B cell (primary cell): ENCODE measurements around the gene DAPK3. TPM values are rescaled to one million over a fixed set of nuclear protein-coding genes. Genes with fewer than 3 reads are reported as not detected.
"Not testable (repeated sequence)": the region's sequence is repeated elsewhere in the genome, so short reads cannot be mapped to it uniquely, and the experiment has no call there.

Experiments
- ATAC-seq: fragments of 200-7000 bp; cut with Tn5 transposase; one replicate; pipeline ENCODE4 v1.10.0; 2021; ENCODE audit warnings: low read depth, mild to moderate bottlenecking, moderate number of reproducible peaks, moderate library complexity
- CTCF ChIA-PET: fragments of 350-600 bp; sonication (Branson Sonifier 250); formaldehyde crosslinking; loops from one replicate; lab custom pipeline; 2021; ENCODE audit warnings: antibody characterized with exemption, inconsistent platforms; lab: Charles Lee
- POLR2A ChIA-PET: fragments of 350-600 bp; sonication (Branson Sonifier 250); formaldehyde crosslinking; loops from one replicate; lab custom pipeline; 2021; ENCODE audit warnings: antibody characterized with exemption; lab: Charles Lee
- DNase-seq: peaks from one replicate; pipeline ENCODE4 v3.0.0; 2013
- H2AFZ ChIP-seq: 2 replicates; pipeline ENCODE4 v1.6.1; 2012; ENCODE audit warnings: mild to moderate bottlenecking, low read depth, low read length; ENCODE audit not compliant: insufficient read depth, poor library complexity, severe bottlenecking
- H3K27ac ChIP-seq, 2 donors: 1 replicate in 1 of 2; 2 replicates in 1 of 2; pipeline ENCODE4 v1.5.1; 2012 to 2013; ENCODE audit warnings: low read length in 2 of 2, mild to moderate bottlenecking in 2 of 2, moderate library complexity in 1 of 2
- H3K27me3 ChIP-seq, 4 experiments: fragments of 200-600 bp in 1 of 4; sonication (generic) in 1 of 4; replicated peaks in 1 of 4; 1 replicate in 2 of 4; 2 replicates in 2 of 4; pipeline versions ENCODE4 v1.6.1 to v1.7.0; 2013 to 2016; ENCODE audit warnings: low read length in 3 of 4, mild to moderate bottlenecking in 2 of 4, mixed read lengths in 1 of 4, moderate library complexity in 1 of 4; ENCODE audit not compliant: insufficient read depth in 4 of 4, control insufficient read depth in 3 of 4; ENCODE audit errors: control extremely low read depth in 1 of 4
- H3K36me3 ChIP-seq, 2 experiments: replicated peaks in 1 of 2; 1 replicate in 1 of 2; 2 replicates in 1 of 2; pipeline versions ENCODE4 v1.6.1 to v1.7.1; 2013; ENCODE audit warnings: low read length in 1 of 2; ENCODE audit not compliant: insufficient read depth in 2 of 2, control insufficient read depth in 1 of 2; ENCODE audit errors: control extremely low read depth in 1 of 2, extremely low read depth in 1 of 2
- H3K4me1 ChIP-seq, 2 donors: fragments of 200-600 bp in 1 of 2; sonication (generic) in 1 of 2; 1 replicate in 1 of 2; 2 replicates in 1 of 2; pipeline versions ENCODE4 v1.5.1 to v1.6.1; 2013 to 2017; ENCODE audit warnings: low read length in 2 of 2; ENCODE audit not compliant: control insufficient read depth in 2 of 2, insufficient read depth in 2 of 2
- H3K4me2 ChIP-seq: replicated peaks from 2 replicates; pipeline ENCODE3; 2012; ENCODE audit warnings: mild to moderate bottlenecking, low read depth, low read length; ENCODE audit not compliant: poor library complexity, severe bottlenecking
- H3K4me3 ChIP-seq, 5 experiments: fragments of 200-600 bp in 1 of 5; sonication (generic) in 1 of 5; 1 replicate in 3 of 5; 2 replicates in 2 of 5; pipeline versions ENCODE4 v1.5.1 to v1.7.0; 2011 to 2016; ENCODE audit warnings: low read length in 4 of 5, mild to moderate bottlenecking in 4 of 5, low read depth in 2 of 5, control low read depth in 1 of 5, moderate library complexity in 1 of 5; ENCODE audit not compliant: insufficient read depth in 1 of 5; ENCODE audit errors: control extremely low read depth in 1 of 5, extremely low read depth in 1 of 5
- H3K79me2 ChIP-seq: fragments of 200-600 bp; sonication (generic); one replicate; pipeline ENCODE4 v1.6.0; 2016; ENCODE audit warnings: low read length; ENCODE audit not compliant: control insufficient read depth, insufficient read depth
- H3K9ac ChIP-seq: fragments of 200-600 bp; sonication (generic); 2 replicates; pipeline ENCODE4 v1.6.1; 2017; ENCODE audit warnings: mild to moderate bottlenecking, low read length, moderate library complexity
- H3K9me3 ChIP-seq, 3 donors: one replicate each; pipeline versions ENCODE4 v1.6.1 to v1.7.1; 2013; ENCODE audit warnings: low read length in 2 of 3; ENCODE audit not compliant: control insufficient read depth in 2 of 3, insufficient read depth in 1 of 3; ENCODE audit errors: control extremely low read depth in 1 of 3
- H4K20me1 ChIP-seq: 2 replicates; pipeline ENCODE4 v1.6.0; 2012; ENCODE audit warnings: mild to moderate bottlenecking, low read length; ENCODE audit not compliant: insufficient read depth, control insufficient read depth, poor library complexity, severe bottlenecking
- H3K27ac Mint-ChIP-seq: one replicate; pipeline ENCODE4 v1.8.0; 2021; ENCODE audit warnings: mixed read lengths
- H3K27me3 Mint-ChIP-seq: one replicate; pipeline ENCODE4 v1.8.0; 2021; ENCODE audit warnings: mixed read lengths
- H3K4me1 Mint-ChIP-seq: one replicate; pipeline ENCODE4 v1.8.0; 2021; ENCODE audit warnings: mixed read lengths
- H3K4me3 Mint-ChIP-seq: one replicate; pipeline ENCODE4 v1.8.0; 2021; ENCODE audit warnings: mixed read lengths
- H3K9me3 Mint-ChIP-seq: one replicate; pipeline ENCODE4 v1.8.0; 2022; ENCODE audit warnings: mixed read lengths; ENCODE audit not compliant: insufficient read depth
- CTCF ChIP-seq: fragments of 200-600 bp; IDR thresholded peaks from one replicate; pipeline ENCODE4 v1.8.0; 2022; ENCODE audit warnings: antibody characterized with exemption, mild to moderate bottlenecking
- EZH2 ChIP-seq: IDR thresholded peaks from 2 replicates; pipeline ENCODE4 v1.6.1; 2012; ENCODE audit warnings: borderline replicate concordance, low read depth, mild to moderate bottlenecking, moderate library complexity, low read length; ENCODE audit not compliant: insufficient read depth, poor library complexity, severe bottlenecking
- WGBS: methylation state at CpG from one replicate; pipeline ENCODE4 v1.1.5; 2013; ENCODE audit warnings: missing lambda C conversion rate; ENCODE audit not compliant: insufficient coverage; 5-methylcytosine and 5-hydroxymethylcytosine counted together
- intact Hi-C: fragments of 100-400 bp; cut with micrococcal nuclease; formaldehyde crosslinking; loops from one replicate; pipeline ENCODE4 v1.10.0; 2022
- polyA plus RNA-seq: library from polyadenylated mRNA; depleted of rRNA; stranded (reverse); fragments of >200 nt; gene quantifications from 2 replicates; pipeline ENCODE4 v1.2.3, GENCODE V29; 2012
- total RNA-seq, 2 donors: library from RNA; stranded (reverse); fragments of 120-200 nt in 1 of 2; gene quantifications; 1 replicate in 1 of 2; 2 replicates in 1 of 2; pipeline versions ENCODE4 v1.2.3 to v1.2.4, GENCODE V29; 2013 to 2022

The DAPK3 gene
- total and polyA plus RNA-seq, 2 donors (not counting 1 experiment from before 2014, with no cell fraction given) = 32.6 to 47.4 TPM

GRCh38 chr19:3954107-3954506 is 16.8 kb downstream of the DAPK3 start:
- ChIA-PET POLR2A (no interaction called here), CTCF (no interaction called here)
- Histone ChIP-seq H3K9ac (no peak overlapping the region), H3K79me2 (no peaks in the 10 kb centered on the region), H3K36me3 (peaks cover 0 to 15% of the 10 kb centered on the region in 2 experiments), H3K27me3 (peaks cover 0 to 17% (median 0%) of the 10 kb centered on the region in 4 experiments), H3K27ac (no peak overlapping the region), H3K9me3 (no peaks in the 10 kb centered on the region), H2AFZ (no peak overlapping the region), H3K4me1 (peaks cover 7 to 11% of the 10 kb centered on the region in 2 donors), H3K4me2 (no peak overlapping the region), H4K20me1 (peaks cover 13% of the 10 kb centered on the region), H3K4me3 (no peak overlapping the region)
- peaks cover 6% of the 10 kb centered on the region for H3K4me1 Mint-ChIP-seq
- no peak overlapping the region for H3K27ac Mint-ChIP-seq
- DNase-seq = no peak
- TF ChIP-seq EZH2 = no peak
- TF ChIP-seq CTCF = no peak
- no peaks in the 10 kb centered on the region for H3K9me3 Mint-ChIP-seq
- no peak overlapping the region for H3K4me3 Mint-ChIP-seq
- H3K27me3 Mint-ChIP-seq = peaks cover 6% of the 10 kb centered on the region
- 99% methylated on average over 10 of the region's 12 CpGs for WGBS
- ATAC-seq = no peak
- intact Hi-C loops = no loop called here

- 93% methylated on average over 8 of the region's 9 CpGs for WGBS
- POLR2A ChIA-PET = interaction anchor here (0.7 kb wide), 1 partner anchor 608 kb away, joined by 3 read pairs; no protein-coding TSS in a partner anchor
- H3K4me3 ChIP-seq, H3K27me3 Mint-ChIP-seq, H3K36me3 ChIP-seq, DNase-seq, ATAC-seq, H3K9ac ChIP-seq, H2AFZ ChIP-seq, CTCF ChIA-PET, H3K4me3 Mint-ChIP-seq, H3K79me2 ChIP-seq, H3K9me3 Mint-ChIP-seq, H3K27ac Mint-ChIP-seq, H3K27ac ChIP-seq, H3K9me3 ChIP-seq, H3K4me2 ChIP-seq, H3K4me1 Mint-ChIP-seq, H4K20me1 ChIP-seq, intact Hi-C loops: not testable (repeated sequence)
- peaks cover 0 to 17% (median 0%) of the 10 kb centered on the region in 4 experiments for H3K27me3 ChIP-seq
- peaks cover 7 to 11% of the 10 kb centered on the region in 2 donors for H3K4me1 ChIP-seq
Observed at GRCh38 chr19:3952755-3953276, 18.1 kb downstream of the DAPK3 start.
